ENCODE measurements around the gene SLC39A11. TPM values are rescaled to one million over a fixed set of nuclear protein-coding genes. Genes with fewer than 3 reads are reported as not detected.

SLC39A11 gene
- total RNA-seq, 2 donors from 2014 or later = 27.8 to 39.6 TPM

DNA sequence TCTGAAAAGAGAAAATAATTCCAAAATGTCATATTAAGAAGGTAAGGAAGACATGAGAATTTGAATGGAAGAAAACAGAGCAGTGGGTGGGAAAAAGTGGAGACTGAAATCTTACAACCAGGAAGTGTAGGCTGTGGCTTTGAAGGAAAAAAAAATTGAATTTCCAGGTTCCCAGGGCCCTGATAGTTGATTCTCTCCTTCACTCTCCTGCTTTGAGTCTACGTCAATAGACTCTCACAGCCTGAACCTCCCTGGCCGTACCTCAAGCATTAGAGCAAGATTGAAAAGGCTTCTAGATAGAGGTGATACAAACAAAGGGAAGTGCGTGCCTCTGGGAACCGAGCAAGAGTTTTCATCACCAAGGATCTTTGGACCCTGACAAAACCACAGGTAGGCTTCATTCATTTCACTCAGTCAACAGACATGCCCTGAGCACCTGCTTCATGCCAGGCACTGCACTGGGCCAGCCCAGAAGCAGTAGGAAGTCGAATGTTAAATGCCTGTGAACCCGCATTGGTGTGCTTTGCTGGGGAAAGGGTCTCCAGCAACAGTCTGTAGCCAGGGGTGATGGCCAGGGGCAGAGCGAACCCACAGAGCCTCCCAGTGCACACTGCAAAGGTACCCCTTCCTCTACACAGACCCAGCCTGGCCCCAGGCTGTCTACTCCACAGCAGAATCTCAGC, 163.9 kb downstream of the SLC39A11 start:
- Histone ChIP-seq H3K4me1 (no peaks in the 10 kb centered on the region), H3K9me3 (no peaks in the 10 kb centered on the region), H3K4me3 (no peak overlapping the region), H3K36me3 (replicated peaks in 1 of 2; ENCODE audit: insufficient read depth in 1 of 2, low read depth in 2 of 2) (no peaks in the 10 kb centered on the region), H3K27ac (no peak overlapping the region), H3K27me3 (no peaks in the 10 kb centered on the region)
- DNase-seq (no peak), ATAC-seq (no peak)
- no peak for TF ChIP-seq POLR2A (IDR thresholded peaks at IDR 0.05)
- TF ChIP-seq, protein P1, sequence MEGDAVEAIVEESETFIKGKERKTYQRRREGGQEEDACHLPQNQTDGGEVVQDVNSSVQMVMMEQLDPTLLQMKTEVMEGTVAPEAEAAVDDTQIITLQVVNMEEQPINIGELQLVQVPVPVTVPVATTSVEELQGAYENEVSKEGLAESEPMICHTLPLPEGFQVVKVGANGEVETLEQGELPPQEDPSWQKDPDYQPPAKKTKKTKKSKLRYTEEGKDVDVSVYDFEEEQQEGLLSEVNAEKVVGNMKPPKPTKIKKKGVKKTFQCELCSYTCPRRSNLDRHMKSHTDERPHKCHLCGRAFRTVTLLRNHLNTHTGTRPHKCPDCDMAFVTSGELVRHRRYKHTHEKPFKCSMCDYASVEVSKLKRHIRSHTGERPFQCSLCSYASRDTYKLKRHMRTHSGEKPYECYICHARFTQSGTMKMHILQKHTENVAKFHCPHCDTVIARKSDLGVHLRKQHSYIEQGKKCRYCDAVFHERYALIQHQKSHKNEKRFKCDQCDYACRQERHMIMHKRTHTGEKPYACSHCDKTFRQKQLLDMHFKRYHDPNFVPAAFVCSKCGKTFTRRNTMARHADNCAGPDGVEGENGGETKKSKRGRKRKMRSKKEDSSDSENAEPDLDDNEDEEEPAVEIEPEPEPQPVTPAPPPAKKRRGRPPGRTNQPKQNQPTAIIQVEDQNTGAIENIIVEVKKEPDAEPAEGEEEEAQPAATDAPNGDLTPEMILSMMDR (IDR thresholded peaks at IDR 0.05) = no peak
- intact Hi-C loops (cut with DNase I) = no loop called here
- 86 to 87% methylated on average over 4 to 7 of the region's 7 CpGs for WGBS, 2 donors

DNA sequence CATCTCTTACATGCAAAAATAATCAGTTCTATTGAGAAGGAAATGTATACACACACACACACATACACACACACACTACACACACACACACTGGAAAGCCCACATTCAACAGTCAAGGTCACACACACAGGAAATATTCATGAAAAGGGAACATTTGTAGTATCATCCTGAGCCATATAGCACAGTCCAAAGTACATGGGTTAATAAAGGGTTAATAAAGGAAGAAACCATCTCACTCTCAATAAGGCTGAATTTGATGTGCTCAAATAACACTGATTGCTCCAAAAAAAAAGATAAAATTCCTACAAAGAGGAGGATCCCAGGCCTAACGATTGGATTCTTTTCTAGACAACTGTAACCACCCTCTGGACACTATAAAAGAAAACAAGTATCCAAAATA, 164.7 kb downstream of the SLC39A11 start:
- 73 to 79% methylated on average over 1 of the region's 1 CpG for WGBS, 2 donors
- DNase-seq (no peak), ATAC-seq (no peak)
- H3K27me3 ChIP-seq = no peaks in the 10 kb centered on the region
- H3K4me3 ChIP-seq = no peak overlapping the region
- H3K36me3 ChIP-seq (replicated peaks in 1 of 2; ENCODE audit: insufficient read depth in 1 of 2, low read depth in 2 of 2) = no peaks in the 10 kb centered on the region
- no peaks in the 10 kb centered on the region for H3K9me3 ChIP-seq
- H3K27ac ChIP-seq = no peak overlapping the region
- intact Hi-C loops (cut with DNase I) = no loop called here
- TF ChIP-seq, protein P1 (IDR thresholded peaks at IDR 0.05) = no peak
- TF ChIP-seq POLR2A (IDR thresholded peaks at IDR 0.05) = no peak
- H3K4me1 ChIP-seq = no peaks in the 10 kb centered on the region

DNA sequence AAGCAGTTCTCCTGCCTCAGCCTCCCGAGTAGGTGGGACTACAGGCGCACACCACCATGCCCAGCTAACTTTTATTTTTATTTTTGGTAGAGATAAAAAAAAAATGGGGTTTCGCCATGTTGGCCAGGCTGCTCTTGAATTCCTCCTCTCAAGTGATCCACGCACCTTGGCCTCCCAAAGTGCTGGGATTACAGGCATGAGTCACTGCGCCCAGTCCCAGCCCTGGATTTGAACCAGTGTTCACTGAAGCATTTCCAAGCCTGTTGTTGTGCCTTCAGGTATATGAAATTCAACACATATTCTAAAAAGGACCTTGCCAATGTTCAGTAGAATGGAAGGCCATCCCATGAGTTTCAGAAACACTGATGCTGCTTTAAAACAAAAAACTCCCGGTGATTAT, 165.3 kb downstream of the SLC39A11 start:
- intact Hi-C loops (cut with DNase I) = no loop called here
- 97 to 98% methylated on average over 6 of the region's 6 CpGs for WGBS, 2 donors

DNA sequence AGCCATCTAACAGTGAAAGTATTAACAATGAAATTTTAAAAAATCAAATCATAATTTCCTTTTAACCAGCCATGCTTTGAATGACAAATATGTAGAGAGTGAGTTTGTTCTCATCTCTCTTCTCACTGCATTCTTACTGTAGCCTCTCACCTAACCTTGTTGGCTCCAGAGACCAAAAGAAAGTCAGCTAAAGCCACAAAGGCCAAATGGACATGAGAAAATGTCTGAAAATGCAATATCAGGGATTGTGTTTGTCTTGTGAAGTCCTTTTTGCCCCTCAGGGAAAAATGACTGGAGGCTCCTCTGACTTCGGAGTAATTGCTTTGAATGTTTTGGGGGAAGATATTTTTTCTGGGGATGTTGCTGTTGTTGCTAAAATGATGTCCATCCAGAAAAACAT, 166.3 kb downstream of the SLC39A11 start:
- no peaks in the 10 kb centered on the region for H3K36me3 ChIP-seq (replicated peaks in 1 of 2; ENCODE audit: insufficient read depth in 1 of 2, low read depth in 2 of 2)
- intact Hi-C loops (cut with DNase I) = no loop called here
- no peak for DNase-seq
- no peaks in the 10 kb centered on the region for H3K27me3 ChIP-seq
- H3K9me3 ChIP-seq = no peaks in the 10 kb centered on the region
- no peak overlapping the region for H3K4me3 ChIP-seq
- TF ChIP-seq, protein P1 (IDR thresholded peaks at IDR 0.05) = no peak
- TF ChIP-seq POLR2A (IDR thresholded peaks at IDR 0.05) = no peak
- no peaks in the 10 kb centered on the region for H3K4me1 ChIP-seq
- no peak for ATAC-seq
- no peak overlapping the region for H3K27ac ChIP-seq
- WGBS, 2 donors = 92 to 96% methylated on average over 1 of the region's 1 CpG

More for the DNA sequence above, 165.3 kb downstream of the SLC39A11 start:
- ATAC-seq (no peak), DNase-seq (no peak)
- no peaks in the 10 kb centered on the region for H3K4me1 ChIP-seq
- H3K4me3 ChIP-seq = no peak overlapping the region
- no peaks in the 10 kb centered on the region for H3K9me3 ChIP-seq
- H3K27me3 ChIP-seq = no peaks in the 10 kb centered on the region
- H3K36me3 ChIP-seq (replicated peaks in 1 of 2; ENCODE audit: insufficient read depth in 1 of 2, low read depth in 2 of 2) = no peaks in the 10 kb centered on the region
- TF ChIP-seq POLR2A (IDR thresholded peaks at IDR 0.05) = no peak
- TF ChIP-seq, protein P1 (IDR thresholded peaks at IDR 0.05) = no peak
- H3K27ac ChIP-seq = no peak overlapping the region

DNA sequence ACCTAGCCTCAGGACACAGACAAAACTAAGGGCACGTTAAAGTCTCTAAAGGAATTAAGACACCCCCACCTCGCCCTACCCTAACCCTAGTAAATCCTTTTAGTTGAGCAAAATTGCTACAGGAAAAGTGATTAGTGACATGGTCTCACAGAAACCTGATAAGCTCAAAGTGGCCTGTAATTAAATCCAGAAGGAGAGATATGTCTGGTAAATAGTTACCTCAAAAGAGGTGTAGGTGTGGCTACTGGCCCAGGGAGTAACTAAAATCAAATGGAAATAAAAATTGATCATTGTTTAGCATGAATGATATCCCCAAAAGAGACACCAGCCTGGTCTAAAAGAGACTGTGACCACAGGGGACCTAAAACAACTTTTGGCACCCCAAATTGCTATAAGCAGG, 168.3 kb downstream of the SLC39A11 start:
- DNase-seq = no peak
- Histone ChIP-seq H3K36me3 (replicated peaks in 1 of 2; ENCODE audit: insufficient read depth in 1 of 2, low read depth in 2 of 2) (no peaks in the 10 kb centered on the region), H3K27me3 (no peaks in the 10 kb centered on the region), H3K4me1 (no peaks in the 10 kb centered on the region), H3K4me3 (no peak overlapping the region), H3K27ac (no peak overlapping the region), H3K9me3 (no peaks in the 10 kb centered on the region)
- 83 to 91% methylated on average over 2 of the region's 2 CpGs for WGBS, 2 donors
- intact Hi-C loops (cut with DNase I) = no loop called here
- no peak for ATAC-seq
- TF ChIP-seq, protein P1 (IDR thresholded peaks at IDR 0.05) = no peak
- no peak for TF ChIP-seq POLR2A (IDR thresholded peaks at IDR 0.05)

All from body of pancreas (tissue), 4 donors.